Measurements from ENCODE around the gene PIN1.

The PIN1 gene

DNA sequence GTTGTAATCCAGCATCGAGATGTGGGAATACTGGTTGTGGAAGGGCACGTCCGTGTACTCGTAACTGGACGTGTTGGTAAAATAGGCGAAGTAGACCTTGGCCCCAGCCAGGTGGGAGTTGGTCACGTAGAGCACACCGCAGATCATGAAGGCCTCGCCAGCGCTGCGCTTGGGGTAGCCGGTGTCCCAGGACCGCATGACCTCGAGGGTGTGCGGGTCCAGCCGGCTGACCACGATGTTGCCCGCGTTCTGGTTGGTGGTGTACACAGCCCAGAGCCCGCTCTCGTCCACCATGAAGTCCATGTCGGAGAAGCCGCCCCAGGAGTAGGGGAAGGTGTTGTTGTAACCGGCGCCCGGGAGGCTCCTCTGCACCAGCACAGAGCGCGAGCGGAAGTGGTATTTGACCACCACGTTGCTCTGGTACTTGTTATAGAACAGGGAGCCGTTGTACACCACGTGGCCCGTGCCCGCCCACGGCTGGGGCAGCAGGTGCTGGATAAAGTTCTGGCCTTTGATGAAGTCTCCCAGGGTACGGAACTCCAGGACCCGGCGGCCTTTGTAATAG is 19.2 kb downstream of the PIN1 start:
- in situ Hi-C loops (cut with MboI; ENCODE audit: low sequenced_read_pairs): no loop called here

DNA sequence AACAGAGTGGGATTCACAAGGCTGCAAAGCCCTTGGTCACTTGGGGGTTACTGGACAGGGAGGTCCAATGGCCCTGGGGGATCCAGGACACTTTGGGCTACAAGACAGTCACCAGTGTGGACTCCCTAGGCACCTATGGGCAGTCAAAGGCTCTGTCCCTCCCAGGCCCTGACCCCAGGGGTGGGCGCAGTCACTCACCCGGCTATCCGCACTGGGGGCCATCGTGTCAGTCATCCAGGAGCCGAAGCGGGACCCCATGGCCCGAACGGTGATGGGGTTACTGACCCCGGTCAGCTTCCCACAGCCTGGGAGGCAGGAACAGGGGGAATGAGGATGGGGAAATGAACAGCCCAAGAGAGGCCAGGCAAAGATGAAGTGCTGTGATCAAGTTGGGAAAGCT is 21.5 kb downstream of the PIN1 start:
- in situ Hi-C loops (cut with MboI; ENCODE audit: low sequenced_read_pairs): no loop called here

- in situ Hi-C loops (cut with MboI; ENCODE audit: low sequenced_read_pairs): no loop called here
Measured at GRCh38 chr19:9857076-9857721, 22.1 kb downstream of the PIN1 start.

- in situ Hi-C loops (cut with MboI; ENCODE audit: low sequenced_read_pairs): no loop called here
Measured at GRCh38 chr19:9857920-9858746, 23.0 kb downstream of the PIN1 start.

GRCh38 chr19:9858766-9859165 is 23.6 kb downstream of the PIN1 start:
- in situ Hi-C loops (cut with MboI; ENCODE audit: low sequenced_read_pairs): no loop called here

DNA sequence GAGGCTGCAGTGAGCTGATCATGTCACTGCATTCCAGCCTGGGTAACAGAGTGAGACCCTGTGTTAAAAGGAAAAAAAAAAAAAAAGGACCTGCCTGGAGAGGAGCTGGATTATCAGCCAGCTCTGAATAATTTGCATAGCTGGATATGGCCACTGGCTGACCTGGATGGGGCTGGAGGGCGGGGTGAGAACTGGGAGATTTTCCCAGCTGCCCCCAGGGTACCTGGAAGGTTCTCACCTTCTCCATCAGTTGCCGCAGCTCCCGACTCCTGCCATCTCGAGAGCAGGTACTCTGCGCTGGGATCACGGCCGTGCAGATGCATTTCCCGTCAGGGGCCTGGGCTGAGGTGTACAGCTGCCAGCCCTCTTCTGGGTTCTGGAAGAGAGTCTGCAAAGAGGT is 25.3 kb downstream of the PIN1 start:
- in situ Hi-C loops (cut with MboI; ENCODE audit: low sequenced_read_pairs): no loop called here

- in situ Hi-C loops (cut with MboI; ENCODE audit: low sequenced_read_pairs): no loop called here
Measured at GRCh38 chr19:9861503-9861902, 26.4 kb downstream of the PIN1 start.

DNA sequence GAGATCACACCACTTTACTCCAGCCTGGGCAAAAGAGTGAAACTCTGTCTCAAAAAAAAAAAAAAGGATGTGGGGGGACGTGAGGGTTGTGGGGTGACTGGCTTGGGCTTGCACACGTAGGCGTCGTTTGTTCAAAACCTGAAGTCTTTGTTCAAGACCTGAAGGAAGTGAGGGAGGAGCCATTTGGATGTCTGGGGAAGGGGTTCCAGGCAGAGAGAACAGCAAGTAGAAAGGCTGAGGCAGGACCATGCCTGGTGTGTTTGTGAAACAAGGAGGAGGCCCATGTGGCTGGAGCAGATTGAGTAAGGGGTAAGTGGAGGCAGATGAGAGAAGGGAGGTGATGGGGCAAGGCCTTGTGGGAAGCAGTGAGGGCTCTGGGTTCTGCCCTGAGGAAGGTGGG is 27.8 kb downstream of the PIN1 start:
- in situ Hi-C loops (cut with MboI; ENCODE audit: low sequenced_read_pairs): no loop called here

DNA sequence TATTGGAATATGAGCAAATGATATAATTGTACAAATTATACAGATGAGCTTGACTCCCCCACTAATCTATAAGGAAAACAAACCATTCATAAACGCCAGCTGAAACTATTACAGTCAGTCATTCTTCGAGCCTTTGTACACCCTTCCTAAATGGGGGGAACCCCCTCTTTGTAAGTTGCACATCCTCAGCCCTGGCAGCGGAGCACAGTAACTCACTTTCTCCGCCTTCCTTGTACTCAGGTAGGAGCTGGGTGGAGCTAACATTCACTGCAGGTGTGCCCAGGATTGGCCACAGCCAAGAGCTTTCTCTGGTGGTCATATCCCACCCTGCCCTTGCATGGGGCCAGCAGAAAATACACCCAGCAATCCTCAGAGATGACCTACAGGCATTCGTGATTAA is 28.6 kb downstream of the PIN1 start:
- in situ Hi-C loops (cut with MboI; ENCODE audit: low sequenced_read_pairs): no loop called here

DNA sequence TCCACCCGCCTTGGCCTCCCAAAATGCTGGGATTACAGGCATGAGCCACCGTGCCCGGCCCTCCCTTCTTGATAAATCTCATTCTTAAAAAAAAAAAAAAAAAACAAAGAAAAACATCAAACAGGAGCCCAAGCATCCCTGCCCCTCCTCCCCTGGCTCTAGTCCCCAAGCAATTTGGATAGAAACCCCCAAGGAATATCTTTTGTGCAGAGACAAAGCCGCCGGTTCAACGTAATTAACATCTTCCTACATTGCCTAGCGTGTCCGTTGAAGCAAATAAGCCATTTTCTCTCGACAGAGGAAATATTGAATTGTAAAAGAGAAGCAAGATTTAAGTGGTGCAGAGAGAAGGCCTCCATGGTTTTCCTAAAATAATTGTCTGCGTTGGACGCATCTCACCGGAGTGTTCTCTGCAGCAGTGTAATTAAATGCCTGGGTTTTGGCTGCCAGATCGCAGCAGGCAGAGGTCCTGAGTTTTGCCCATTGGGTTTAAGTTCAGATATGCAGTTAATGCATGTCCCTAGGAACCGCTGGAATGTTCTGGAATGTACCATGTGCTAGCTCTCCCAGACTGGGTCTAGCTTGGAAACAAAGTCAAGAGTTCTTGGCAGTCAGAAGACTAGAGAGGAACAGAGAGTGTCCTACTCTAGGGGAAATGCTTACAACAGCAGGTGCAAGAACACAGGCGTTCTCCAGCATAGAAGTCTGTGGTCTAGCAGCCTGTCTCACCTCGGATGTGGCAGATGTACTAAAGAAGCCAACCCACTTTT is 30.8 kb downstream of the PIN1 start:
- in situ Hi-C loops (cut with MboI; ENCODE audit: low sequenced_read_pairs): no loop called here

GRCh38 chr19:9868983-9869617 is 34.0 kb downstream of the PIN1 start:
- in situ Hi-C loops (cut with MboI; ENCODE audit: low sequenced_read_pairs): no loop called here

DNA sequence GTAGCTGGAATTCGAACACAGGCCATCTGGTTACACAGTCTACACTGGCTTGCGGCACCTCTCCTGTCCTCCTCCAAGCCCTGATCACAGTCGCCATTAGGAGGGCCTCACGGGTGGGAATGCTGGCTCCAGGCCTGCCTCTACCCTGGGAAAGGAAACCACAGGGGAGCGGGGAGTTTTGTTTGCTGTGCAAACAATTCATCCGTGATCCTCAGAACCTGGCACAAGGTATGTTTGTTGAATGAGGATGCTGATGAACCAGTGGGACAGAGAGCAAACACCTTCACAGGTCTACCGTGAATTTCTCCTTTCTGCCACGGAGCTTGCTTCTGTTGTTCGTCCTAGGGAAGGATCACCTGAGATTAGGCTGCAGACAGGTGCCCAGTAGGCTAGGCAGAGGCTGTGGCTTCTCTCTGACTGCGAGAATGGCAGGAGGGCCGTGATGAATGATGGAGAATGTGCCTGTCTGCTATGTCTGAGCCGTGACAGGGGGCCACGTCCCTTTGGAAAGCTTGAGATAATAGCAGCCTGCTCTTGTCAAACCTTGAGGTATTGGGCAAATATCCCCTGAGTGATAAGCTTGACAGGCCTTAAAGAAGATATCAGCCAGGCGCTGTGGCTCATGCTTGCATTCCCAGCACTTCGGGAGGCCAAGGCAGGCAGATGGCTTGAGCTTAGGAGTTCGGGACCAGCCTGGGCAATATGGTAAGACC is 36.7 kb downstream of the PIN1 start:
- in situ Hi-C loops (cut with MboI; ENCODE audit: low sequenced_read_pairs): no loop called here

GRCh38 chr19:9872618-9873242 is 37.6 kb downstream of the PIN1 start:
- in situ Hi-C loops (cut with MboI; ENCODE audit: low sequenced_read_pairs): no loop called here

DNA sequence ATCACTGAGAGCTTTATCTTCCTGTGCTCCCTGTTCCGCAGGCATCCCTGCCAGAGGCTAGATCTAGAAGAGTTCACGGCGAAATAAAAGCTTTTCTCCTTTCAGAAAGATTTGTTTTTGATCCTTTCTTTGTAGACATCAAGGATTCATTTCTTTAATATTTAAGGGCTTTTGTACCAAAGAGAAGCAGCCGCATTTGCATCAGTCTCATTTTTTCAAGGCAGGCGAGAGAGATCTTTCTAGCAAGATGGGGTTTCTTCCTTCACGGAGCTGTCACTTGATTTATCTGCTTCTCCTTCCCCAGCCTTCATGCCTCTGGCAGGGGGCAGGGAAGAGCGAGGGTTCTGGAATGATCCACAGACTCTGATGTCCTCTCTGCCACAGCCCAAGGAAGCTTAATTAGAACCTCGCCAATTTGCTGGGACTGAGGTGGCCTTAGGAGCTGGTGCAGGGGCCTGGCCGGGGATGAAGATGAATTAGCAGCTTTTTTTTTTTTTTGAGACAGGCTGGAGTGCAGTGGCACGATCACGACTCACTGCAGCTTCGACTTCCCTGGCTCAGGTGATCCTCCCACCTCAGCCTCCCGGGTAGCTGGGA is 40.0 kb downstream of the PIN1 start:
- in situ Hi-C loops (cut with MboI; ENCODE audit: low sequenced_read_pairs): no loop called here

DNA sequence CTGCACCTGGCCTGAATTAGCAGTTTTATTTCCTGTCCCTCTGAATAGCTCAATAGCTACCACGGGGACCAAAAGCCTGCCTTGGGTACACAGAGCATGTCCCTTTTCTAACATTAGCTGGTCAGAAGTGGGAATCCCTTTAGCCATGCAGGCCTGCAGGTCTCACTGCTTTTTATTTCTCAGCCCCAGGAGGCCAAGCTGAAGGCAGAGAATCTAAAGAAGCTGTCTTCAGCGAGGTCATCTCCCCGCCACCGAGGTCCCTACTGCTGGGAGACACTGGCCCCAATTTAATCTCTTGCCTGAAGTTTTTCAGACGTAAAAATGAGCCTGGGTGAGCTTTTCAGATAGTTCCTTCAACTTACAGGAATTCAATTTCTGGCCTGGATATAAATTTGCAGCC is 40.7 kb downstream of the PIN1 start:
- in situ Hi-C loops (cut with MboI; ENCODE audit: low sequenced_read_pairs): no loop called here

DNA sequence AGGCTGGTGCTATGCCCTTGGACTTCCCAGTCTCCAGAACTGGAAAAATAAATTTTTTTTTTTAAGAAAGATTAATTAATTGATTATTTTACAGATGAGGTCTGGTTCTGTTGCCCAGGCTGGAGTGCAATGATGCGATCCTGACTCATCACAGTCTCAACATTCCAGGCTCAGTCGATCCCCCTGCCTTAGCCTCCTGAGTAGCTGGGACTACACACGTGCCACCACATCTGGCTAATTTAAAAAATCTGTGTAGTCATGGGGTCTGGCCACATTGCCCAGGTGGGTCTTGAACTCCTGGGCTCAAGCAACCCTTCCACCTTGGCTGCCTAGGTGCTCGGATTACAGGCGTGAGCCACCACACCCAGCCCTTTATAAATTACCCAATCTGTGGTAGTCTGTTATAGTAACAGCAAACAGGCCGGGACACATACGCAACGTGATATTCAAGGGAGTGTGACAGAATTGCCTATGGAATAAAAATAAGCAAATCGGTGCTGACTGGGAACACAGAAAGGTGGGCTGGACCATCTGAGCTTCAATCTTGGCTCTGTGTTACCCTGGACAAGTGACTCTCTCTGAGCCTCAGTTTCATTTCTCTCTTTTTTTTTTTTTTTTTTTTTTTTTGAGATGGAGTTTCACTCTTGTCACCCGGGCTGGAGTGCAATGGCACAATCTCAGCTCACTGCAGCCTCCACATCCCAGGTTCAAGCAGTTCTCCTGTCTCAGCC is 42.8 kb downstream of the PIN1 start:
- in situ Hi-C loops (cut with MboI; ENCODE audit: low sequenced_read_pairs): no loop called here

DNA sequence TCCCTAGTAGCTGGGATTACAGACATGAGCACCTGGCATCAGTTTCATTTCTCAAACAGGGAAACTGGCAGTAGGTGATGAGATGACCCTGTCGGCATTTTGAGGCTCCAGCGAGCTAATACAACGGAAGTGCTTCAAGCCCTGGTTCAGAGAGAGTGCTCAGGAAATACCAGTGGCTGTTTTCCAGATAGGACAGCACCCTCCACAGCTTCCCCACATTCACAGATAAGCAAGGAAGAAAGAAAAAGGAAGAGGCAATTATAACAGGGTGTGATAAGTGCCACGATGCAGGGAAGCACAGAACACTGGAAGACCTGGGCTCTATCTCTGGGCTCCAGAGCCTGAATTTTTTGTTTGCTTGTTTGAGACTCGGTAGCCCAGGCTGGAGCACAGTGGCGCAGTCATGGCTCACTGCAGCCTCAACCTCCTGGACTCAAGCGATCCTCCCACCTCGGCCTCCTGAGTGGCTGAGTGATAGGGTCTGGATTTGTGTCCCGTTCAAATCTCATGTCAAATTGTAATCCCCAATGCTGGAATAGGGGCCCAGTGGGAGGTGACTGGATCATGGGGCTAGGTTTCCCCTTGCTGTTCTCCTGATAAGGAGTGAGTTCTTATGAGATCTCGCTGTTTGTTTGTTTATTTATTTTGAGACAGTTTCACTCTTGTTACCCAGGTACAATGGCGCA is 43.5 kb downstream of the PIN1 start:
- in situ Hi-C loops (cut with MboI; ENCODE audit: low sequenced_read_pairs): no loop called here

GRCh38 chr19:9881720-9882119 is 46.6 kb downstream of the PIN1 start:
- in situ Hi-C loops (cut with MboI; ENCODE audit: low sequenced_read_pairs): no loop called here
